Neural cell (in vitro differentiated cells): ENCODE results near the gene DGCR8. TPM values are rescaled to one million over a fixed set of nuclear protein-coding genes. Genes with fewer than 3 reads are reported as not detected.

Experiments
- H2AFZ ChIP-seq: fragments of 200-600, 300-800 bp; sonication (generic), shearing (Covaris generic); 2 replicates; pipeline ENCODE4 v1.6.0; 2014; ENCODE audit warnings: low read depth, mild to moderate bottlenecking, antibody characterized with exemption, low read length, moderate library complexity
- H3F3A ChIP-seq: fragments of 200-600 bp; shearing (Covaris generic); 2 replicates; pipeline ENCODE4 v1.6.1; 2016; ENCODE audit warnings: mild to moderate bottlenecking, moderate library complexity, mixed read lengths, antibody characterized with exemption, low read length; ENCODE audit not compliant: insufficient read depth, poor library complexity, severe bottlenecking
- H3K27ac ChIP-seq: fragments of 200-600, 300-800 bp; sonication (generic), shearing (Covaris generic); 2 replicates; pipeline ENCODE4 v1.5.1; 2014; ENCODE audit warnings: mild to moderate bottlenecking, low read length, moderate library complexity
- H3K27me3 ChIP-seq: fragments of 300-800, 200-600 bp; sonication (generic), shearing (Covaris generic); 2 replicates; pipeline ENCODE4 v1.6.0; 2014; ENCODE audit warnings: mild to moderate bottlenecking, low read depth, low read length, moderate library complexity; ENCODE audit not compliant: insufficient read depth
- H3K36me3 ChIP-seq: fragments of 300-800, 200-600 bp; sonication (generic), shearing (Covaris generic); 2 replicates; pipeline ENCODE4 v1.5.1; 2014; ENCODE audit warnings: mild to moderate bottlenecking, antibody characterized with exemption, low read length, moderate library complexity; ENCODE audit not compliant: insufficient read depth
- H3K4me2 ChIP-seq: fragments of 300-800, 200-600 bp; sonication (generic), shearing (Covaris generic); 2 replicates; pipeline ENCODE4 v1.6.0; 2014; ENCODE audit warnings: mild to moderate bottlenecking, low read length
- H3K4me3 ChIP-seq: fragments of 300-800, 200-600 bp; sonication (generic), shearing (Covaris generic); 2 replicates; pipeline ENCODE4 v1.5.1; 2014; ENCODE audit warnings: mild to moderate bottlenecking, low read length, moderate library complexity
- H3K79me2 ChIP-seq: fragments of 200-600 bp; shearing (Covaris generic); replicated peaks from 2 replicates; pipeline ENCODE4 v1.6.0; 2014; ENCODE audit warnings: mild to moderate bottlenecking, low read length, moderate library complexity; ENCODE audit not compliant: insufficient read depth
- H3K9ac ChIP-seq: fragments of 300-800, 200-600 bp; sonication (generic), shearing (Covaris generic); 2 replicates; pipeline ENCODE4 v1.6.1; 2016; ENCODE audit warnings: mild to moderate bottlenecking, low read length, mixed read lengths
- H3K9me2 ChIP-seq: fragments of 200-600 bp; shearing (Covaris generic); 2 replicates; pipeline ENCODE4 v1.6.1; 2016; ENCODE audit warnings: mild to moderate bottlenecking, low read length, mixed read lengths; ENCODE audit not compliant: insufficient read depth
- H3K9me3 ChIP-seq: fragments of 200-600, 300-800 bp; sonication (generic), shearing (Covaris generic); 2 replicates; pipeline ENCODE4 v1.6.1; 2016; ENCODE audit warnings: mild to moderate bottlenecking, mixed run types, low read length, moderate library complexity, mixed read lengths
- H4K20me1 ChIP-seq: fragments of 200-600 bp; shearing (Covaris generic); 2 replicates; pipeline ENCODE4 v1.6.1; 2016; ENCODE audit warnings: mild to moderate bottlenecking, mixed run types; ENCODE audit not compliant: insufficient read depth
- EZH2 ChIP-seq: fragments of 200-600, 300-800 bp; shearing (Covaris generic), sonication (generic); IDR thresholded peaks from 2 replicates; pipeline ENCODE4 v1.6.1; 2014; ENCODE audit warnings: antibody characterized with exemption, low read length, borderline replicate concordance, mild to moderate bottlenecking; ENCODE audit not compliant: insufficient read depth, poor library complexity, severe bottlenecking
- MXI1 ChIP-seq: fragments of 450-650 bp; conservative IDR thresholded peaks from 2 replicates; pipeline ENCODE4 v1.6.1; 2014; ENCODE audit warnings: antibody characterized with exemption, mild to moderate bottlenecking; ENCODE audit not compliant: poor library complexity, severe bottlenecking
- POLR2AphosphoS5 ChIP-seq: IDR thresholded peaks from 2 replicates; pipeline ENCODE4 v1.6.1; 2012
- RAD21 ChIP-seq: fragments of 450-650 bp; conservative IDR thresholded peaks from 2 replicates; pipeline ENCODE4 v1.6.1; 2014; ENCODE audit warnings: antibody characterized with exemption, mild to moderate bottlenecking, moderate library complexity
- SMC3 ChIP-seq: fragments of 450-650 bp; conservative IDR thresholded peaks from 2 replicates; pipeline ENCODE4 v1.6.1; 2014; ENCODE audit warnings: antibody characterized with exemption, mild to moderate bottlenecking, moderate library complexity; ENCODE audit not compliant: poor library complexity
- polyA plus RNA-seq: library from polyadenylated mRNA; depleted of rRNA; stranded (reverse); fragments of >200 nt; gene quantifications from 2 replicates; pipeline ENCODE4 v1.2.3, GENCODE V29; 2014
- TF ChIP-seq, protein P1 (sequence below): fragments of 450-650 bp; IDR thresholded peaks from 2 replicates; pipeline ENCODE4 v1.5.1; 2014; ENCODE audit warnings: antibody characterized with exemption, mild to moderate bottlenecking, moderate library complexity; ENCODE audit not compliant: poor library complexity, severe bottlenecking
- TF ChIP-seq, protein P2 (sequence below): IDR thresholded peaks from 2 replicates; pipeline ENCODE4 v1.6.1; 2012; ENCODE audit warnings: borderline replicate concordance

Gene DGCR8
- polyA plus RNA-seq, 1 donor from 2014 or later, result 48.9 TPM

DNA sequence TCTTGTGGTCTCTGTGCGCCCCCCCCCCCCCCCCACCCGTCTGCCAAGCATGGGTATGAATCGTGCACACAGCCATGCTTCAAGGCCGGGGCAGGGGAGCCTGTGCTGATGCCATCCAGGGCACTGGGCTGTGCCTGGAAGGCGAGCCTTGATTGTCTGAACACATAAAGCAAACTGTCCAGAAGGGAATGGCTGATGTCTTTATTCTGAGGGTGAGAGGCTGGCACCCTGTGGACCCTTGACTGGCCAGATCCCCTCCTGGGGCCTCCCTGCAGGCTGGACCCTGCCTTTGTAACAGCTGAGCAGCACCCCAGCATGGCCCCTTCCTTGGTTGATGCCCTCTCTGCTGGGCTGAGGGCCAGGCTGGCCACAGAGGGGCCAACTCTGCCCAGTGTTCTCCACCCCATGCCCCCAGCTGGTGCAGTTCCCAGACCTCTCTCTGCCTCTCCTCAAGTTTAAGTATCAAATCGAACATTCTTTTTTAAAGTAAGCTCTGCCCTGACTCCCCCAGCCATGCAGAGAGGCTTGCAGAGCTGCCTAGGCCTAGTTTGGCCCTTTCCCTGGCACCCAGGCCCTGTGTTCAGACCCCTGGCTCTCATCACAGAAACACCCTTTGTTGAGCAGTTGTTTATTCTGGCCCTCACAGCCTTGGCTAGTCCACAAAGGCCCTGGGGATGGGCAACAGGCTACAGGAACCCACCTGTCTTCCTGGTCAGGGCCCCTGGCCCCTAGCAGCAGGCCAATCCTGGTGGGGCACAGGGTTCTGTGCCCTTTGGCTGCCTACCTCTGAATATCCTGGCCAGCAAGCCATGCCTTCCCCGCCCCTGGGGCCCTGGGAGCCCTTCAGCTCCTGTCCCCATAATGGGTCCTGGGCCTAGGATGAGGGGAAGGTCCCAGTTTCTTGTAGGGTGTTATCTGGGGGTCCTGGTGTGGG lies 31.9 kb downstream of the DGCR8 start:
- Histone ChIP-seq H2AFZ (no peak overlapping the region), H3K79me2 (peaks cover 17% of the 10 kb centered on the region), H3K9me3 (no peaks in the 10 kb centered on the region), H3F3A (no peaks in the 10 kb centered on the region), H3K27me3 (no peaks in the 10 kb centered on the region), H4K20me1 (no peaks in the 10 kb centered on the region), H3K27ac (no peak overlapping the region), H3K4me3 (no peak overlapping the region), H3K9me2 (no peaks in the 10 kb centered on the region), H3K36me3 (peaks cover 6% of the 10 kb centered on the region), H3K4me2 (no peak overlapping the region), H3K9ac (no peak overlapping the region)
- no peak for TF ChIP-seq MXI1
- TF ChIP-seq, protein P1, sequence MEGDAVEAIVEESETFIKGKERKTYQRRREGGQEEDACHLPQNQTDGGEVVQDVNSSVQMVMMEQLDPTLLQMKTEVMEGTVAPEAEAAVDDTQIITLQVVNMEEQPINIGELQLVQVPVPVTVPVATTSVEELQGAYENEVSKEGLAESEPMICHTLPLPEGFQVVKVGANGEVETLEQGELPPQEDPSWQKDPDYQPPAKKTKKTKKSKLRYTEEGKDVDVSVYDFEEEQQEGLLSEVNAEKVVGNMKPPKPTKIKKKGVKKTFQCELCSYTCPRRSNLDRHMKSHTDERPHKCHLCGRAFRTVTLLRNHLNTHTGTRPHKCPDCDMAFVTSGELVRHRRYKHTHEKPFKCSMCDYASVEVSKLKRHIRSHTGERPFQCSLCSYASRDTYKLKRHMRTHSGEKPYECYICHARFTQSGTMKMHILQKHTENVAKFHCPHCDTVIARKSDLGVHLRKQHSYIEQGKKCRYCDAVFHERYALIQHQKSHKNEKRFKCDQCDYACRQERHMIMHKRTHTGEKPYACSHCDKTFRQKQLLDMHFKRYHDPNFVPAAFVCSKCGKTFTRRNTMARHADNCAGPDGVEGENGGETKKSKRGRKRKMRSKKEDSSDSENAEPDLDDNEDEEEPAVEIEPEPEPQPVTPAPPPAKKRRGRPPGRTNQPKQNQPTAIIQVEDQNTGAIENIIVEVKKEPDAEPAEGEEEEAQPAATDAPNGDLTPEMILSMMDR, result no peak

DNA sequence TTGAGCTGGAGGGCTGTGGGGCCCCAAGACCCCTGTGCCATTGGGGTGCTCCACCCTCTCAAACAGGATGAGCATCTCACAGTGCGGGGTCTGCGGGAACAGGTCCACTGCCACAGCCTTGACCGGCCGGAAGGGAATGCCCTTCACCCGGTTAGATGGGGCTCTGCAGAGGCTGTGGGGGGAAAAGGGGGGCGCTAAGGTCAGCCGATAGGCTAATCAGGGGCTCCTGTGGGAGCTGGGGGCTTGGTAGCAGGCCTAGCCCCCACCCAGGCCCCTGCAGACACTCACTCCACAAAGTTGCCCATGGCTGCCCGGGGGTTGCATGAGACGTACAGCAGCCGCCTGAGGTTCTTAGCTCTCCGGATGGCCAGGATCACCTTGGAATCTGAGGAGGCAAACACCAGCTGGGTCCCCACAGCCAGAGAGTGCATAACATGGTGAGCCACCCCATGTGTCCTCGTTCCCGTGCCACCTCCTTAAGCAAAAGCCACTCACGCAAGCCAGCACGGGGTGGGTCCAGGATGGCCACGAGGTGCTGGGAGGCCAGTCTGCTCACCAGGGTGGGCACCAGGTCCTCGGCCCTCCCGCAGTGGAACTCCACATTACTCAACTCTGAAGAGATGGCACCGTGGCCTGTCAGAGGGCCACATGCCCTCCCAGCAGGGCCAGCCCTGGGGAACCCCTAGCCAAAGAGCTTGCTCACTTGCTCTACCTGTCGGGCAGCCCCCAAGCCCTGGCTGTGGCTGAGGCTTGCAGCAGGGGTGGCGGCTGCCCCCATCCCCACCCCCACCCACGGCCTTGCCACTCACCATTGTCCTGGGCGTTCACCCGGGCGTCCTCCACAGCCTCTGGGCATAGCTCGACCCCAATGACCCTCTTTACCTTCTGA lies 32.8 kb downstream of the DGCR8 start:
- H3K27me3 ChIP-seq, result no peaks in the 10 kb centered on the region
- H3K4me3 ChIP-seq, result no peak overlapping the region
- H3K4me2 ChIP-seq, result no peak overlapping the region
- H3K9me2 ChIP-seq, result no peaks in the 10 kb centered on the region
- TF ChIP-seq POLR2AphosphoS5, result peak; percentile 19
- no peak for TF ChIP-seq EZH2
- TF ChIP-seq RAD21, result no peak
- no peaks in the 10 kb centered on the region for H3F3A ChIP-seq
- H4K20me1 ChIP-seq, result no peaks in the 10 kb centered on the region
- H3K9me3 ChIP-seq, result no peaks in the 10 kb centered on the region
- H3K36me3 ChIP-seq, result peaks cover 6% of the 10 kb centered on the region
- peaks cover 18% of the 10 kb centered on the region for H3K79me2 ChIP-seq
- no peak overlapping the region for H2AFZ ChIP-seq
- no peak overlapping the region for H3K9ac ChIP-seq
- no peak overlapping the region for H3K27ac ChIP-seq

DNA sequence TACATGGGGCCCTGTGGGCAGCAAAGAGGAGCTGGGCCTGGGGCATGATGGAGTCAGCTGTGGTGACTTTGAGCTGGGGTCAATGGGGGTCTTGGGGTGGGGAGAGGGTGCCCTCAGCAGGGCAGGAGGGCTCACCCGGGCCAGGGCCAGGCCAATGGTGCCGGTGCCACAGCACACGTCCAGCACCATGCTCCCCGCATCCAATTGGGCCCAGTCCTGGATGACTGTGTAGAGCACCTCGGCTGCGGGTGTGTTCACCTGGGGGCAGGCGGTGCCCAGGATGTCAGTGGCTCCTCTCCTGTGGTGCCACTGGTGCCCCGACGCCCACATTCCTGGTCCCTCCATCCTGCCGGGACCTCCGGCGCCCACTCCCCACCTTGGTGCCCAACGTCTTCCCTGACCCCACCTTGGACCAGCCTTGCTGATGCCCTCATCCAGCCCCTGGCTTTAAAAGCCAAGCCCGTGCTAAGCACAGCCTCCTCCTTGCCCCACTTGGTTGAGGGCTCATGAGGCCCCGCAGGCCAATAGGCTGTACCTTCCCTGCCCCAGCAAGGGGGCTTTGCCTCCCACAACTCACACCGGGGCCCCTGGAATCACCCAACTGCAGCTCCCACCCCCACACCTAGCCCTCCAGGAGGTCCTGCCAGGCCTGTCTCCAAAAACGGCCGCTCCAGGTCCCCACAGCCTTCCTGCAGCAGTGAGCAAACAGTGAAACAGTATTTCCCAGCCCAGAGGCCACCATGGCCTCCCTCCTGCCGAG lies 33.7 kb downstream of the DGCR8 start:
- H3K9me2 ChIP-seq, result no peaks in the 10 kb centered on the region
- no peaks in the 10 kb centered on the region for H3K9me3 ChIP-seq
- H3K27ac ChIP-seq, result no peak overlapping the region
- H3K36me3 ChIP-seq, result peaks cover 6% of the 10 kb centered on the region
- H3F3A ChIP-seq, result no peaks in the 10 kb centered on the region
- H3K27me3 ChIP-seq, result no peaks in the 10 kb centered on the region
- H3K4me3 ChIP-seq, result no peak overlapping the region
- H3K9ac ChIP-seq, result no peak overlapping the region
- TF ChIP-seq EZH2 (no peak), POLR2AphosphoS5 (peak; percentile 11), SMC3 (no peak), RAD21 (no peak)
- TF ChIP-seq, protein P2, sequence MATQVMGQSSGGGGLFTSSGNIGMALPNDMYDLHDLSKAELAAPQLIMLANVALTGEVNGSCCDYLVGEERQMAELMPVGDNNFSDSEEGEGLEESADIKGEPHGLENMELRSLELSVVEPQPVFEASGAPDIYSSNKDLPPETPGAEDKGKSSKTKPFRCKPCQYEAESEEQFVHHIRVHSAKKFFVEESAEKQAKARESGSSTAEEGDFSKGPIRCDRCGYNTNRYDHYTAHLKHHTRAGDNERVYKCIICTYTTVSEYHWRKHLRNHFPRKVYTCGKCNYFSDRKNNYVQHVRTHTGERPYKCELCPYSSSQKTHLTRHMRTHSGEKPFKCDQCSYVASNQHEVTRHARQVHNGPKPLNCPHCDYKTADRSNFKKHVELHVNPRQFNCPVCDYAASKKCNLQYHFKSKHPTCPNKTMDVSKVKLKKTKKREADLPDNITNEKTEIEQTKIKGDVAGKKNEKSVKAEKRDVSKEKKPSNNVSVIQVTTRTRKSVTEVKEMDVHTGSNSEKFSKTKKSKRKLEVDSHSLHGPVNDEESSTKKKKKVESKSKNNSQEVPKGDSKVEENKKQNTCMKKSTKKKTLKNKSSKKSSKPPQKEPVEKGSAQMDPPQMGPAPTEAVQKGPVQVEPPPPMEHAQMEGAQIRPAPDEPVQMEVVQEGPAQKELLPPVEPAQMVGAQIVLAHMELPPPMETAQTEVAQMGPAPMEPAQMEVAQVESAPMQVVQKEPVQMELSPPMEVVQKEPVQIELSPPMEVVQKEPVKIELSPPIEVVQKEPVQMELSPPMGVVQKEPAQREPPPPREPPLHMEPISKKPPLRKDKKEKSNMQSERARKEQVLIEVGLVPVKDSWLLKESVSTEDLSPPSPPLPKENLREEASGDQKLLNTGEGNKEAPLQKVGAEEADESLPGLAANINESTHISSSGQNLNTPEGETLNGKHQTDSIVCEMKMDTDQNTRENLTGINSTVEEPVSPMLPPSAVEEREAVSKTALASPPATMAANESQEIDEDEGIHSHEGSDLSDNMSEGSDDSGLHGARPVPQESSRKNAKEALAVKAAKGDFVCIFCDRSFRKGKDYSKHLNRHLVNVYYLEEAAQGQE, result no peak
- TF ChIP-seq, protein P1, result no peak
- no peaks in the 10 kb centered on the region for H4K20me1 ChIP-seq
- H3K79me2 ChIP-seq, result peaks cover 27% of the 10 kb centered on the region
- H3K4me2 ChIP-seq, result no peak overlapping the region
- no peak overlapping the region for H2AFZ ChIP-seq
